Vagina (tissue), 2 donors: ENCODE measurements around the gene GIMD1. TPM values are rescaled to one million over a fixed set of nuclear protein-coding genes. Genes with fewer than 3 reads are reported as not detected.
A peak's percentile ranks its signal among the peaks of the same experiment; 100 is the strongest.

Source experiments
- DNase-seq, 2 donors: peaks; one replicate each; pipeline ENCODE4 v3.0.0-alpha.2; 2017; ENCODE audit errors: extremely low spot score in 2 of 2
- H3K27ac ChIP-seq: fragments of 200-600 bp; sonication (generic); one replicate; pipeline ENCODE4 v1.5.1; 2019
- H3K27me3 ChIP-seq: fragments of 200-600 bp; sonication (generic); one replicate; pipeline ENCODE4 v1.5.1; 2019
- H3K36me3 ChIP-seq, 2 donors: fragments of 200-600 bp; sonication (generic); one replicate each; pipeline ENCODE4 v1.5.1; 2017 to 2019
- H3K4me1 ChIP-seq: fragments of 200-600 bp; sonication (generic); one replicate; pipeline ENCODE4 v1.5.1; 2019
- H3K4me3 ChIP-seq, 2 donors: fragments of 200-600 bp; sonication (generic); 1 replicate in 1 of 2; 2 replicates in 1 of 2; pipeline ENCODE4 v1.5.1; 2016 to 2019
- H3K9me3 ChIP-seq: fragments of 200-600 bp; sonication (generic); one replicate; pipeline ENCODE4 v1.5.1; 2019
- POLR2A ChIP-seq, 2 donors: fragments of 450-650 bp; IDR thresholded peaks; one replicate each; pipeline ENCODE4 v1.6.1; 2017; ENCODE audit warnings: antibody characterized with exemption in 2 of 2, mild to moderate bottlenecking in 2 of 2, moderate library complexity in 2 of 2
- POLR2AphosphoS5 ChIP-seq, 2 donors: sonication (generic); formaldehyde crosslinking; IDR thresholded peaks; one replicate each; pipeline ENCODE4 v1.9.0; 2017; ENCODE audit warnings: antibody characterized with exemption in 2 of 2, mild to moderate bottlenecking in 2 of 2, low read depth in 1 of 2; ENCODE audit not compliant: insufficient read depth in 1 of 2
- intact Hi-C: fragments of 100-400 bp; cut with DNase I; formaldehyde crosslinking; loops from one replicate; pipeline ENCODE4 v1.15.1; 2023
- total RNA-seq: library from RNA; depleted of rRNA; stranded (reverse); fragments of >200 nt; gene quantifications from one replicate; pipeline ENCODE4 v1.2.3, GENCODE V29; 2016
- TF ChIP-seq, protein P1 (sequence below), 3 experiments: fragments of 450-650 bp in 2 of 3; fragments of 200-600 bp in 1 of 3; sonication (generic) in 1 of 3; IDR thresholded peaks; one replicate each; pipeline ENCODE4 v1.5.1; 2017 to 2019; ENCODE audit warnings: antibody characterized with exemption in 3 of 3, mild to moderate bottlenecking in 2 of 3, moderate library complexity in 2 of 3

Gene GIMD1
- total RNA-seq, 1 donor from 2014 or later = not detected

- no peak for DNase-seq
- Histone ChIP-seq H3K27ac (no peak overlapping the region), H3K4me1 (peaks cover 42% of the 10 kb centered on the region), H3K4me3 (no peak overlapping the region), H3K9me3 (no peaks in the 10 kb centered on the region), H3K27me3 (no peaks in the 10 kb centered on the region), H3K36me3 (peaks cover 0 to 6% of the 10 kb centered on the region in 2 donors)
- intact Hi-C loops = no loop called here
- TF ChIP-seq POLR2AphosphoS5 (IDR thresholded peaks at IDR 0.05; ENCODE audit: insufficient read depth in 1 of 2, low read depth in 1 of 2) (no peak), POLR2A (IDR thresholded peaks at IDR 0.05) (no peak)
- TF ChIP-seq, protein P1, sequence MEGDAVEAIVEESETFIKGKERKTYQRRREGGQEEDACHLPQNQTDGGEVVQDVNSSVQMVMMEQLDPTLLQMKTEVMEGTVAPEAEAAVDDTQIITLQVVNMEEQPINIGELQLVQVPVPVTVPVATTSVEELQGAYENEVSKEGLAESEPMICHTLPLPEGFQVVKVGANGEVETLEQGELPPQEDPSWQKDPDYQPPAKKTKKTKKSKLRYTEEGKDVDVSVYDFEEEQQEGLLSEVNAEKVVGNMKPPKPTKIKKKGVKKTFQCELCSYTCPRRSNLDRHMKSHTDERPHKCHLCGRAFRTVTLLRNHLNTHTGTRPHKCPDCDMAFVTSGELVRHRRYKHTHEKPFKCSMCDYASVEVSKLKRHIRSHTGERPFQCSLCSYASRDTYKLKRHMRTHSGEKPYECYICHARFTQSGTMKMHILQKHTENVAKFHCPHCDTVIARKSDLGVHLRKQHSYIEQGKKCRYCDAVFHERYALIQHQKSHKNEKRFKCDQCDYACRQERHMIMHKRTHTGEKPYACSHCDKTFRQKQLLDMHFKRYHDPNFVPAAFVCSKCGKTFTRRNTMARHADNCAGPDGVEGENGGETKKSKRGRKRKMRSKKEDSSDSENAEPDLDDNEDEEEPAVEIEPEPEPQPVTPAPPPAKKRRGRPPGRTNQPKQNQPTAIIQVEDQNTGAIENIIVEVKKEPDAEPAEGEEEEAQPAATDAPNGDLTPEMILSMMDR (IDR thresholded peaks at IDR 0.05) = no peak
Observed at GRCh38 chr4:106320235-106320634, 48.3 kb downstream of the GIMD1 start.

GRCh38 chr4:106318511-106318910 lies 50.1 kb downstream of the GIMD1 start:
- H3K4me3 ChIP-seq = no peak overlapping the region
- TF ChIP-seq POLR2A (IDR thresholded peaks at IDR 0.05) (no peak), POLR2AphosphoS5 (IDR thresholded peaks at IDR 0.05; ENCODE audit: insufficient read depth in 1 of 2, low read depth in 1 of 2) (no peak)
- TF ChIP-seq, protein P1 (IDR thresholded peaks at IDR 0.05) = no peak
- H3K27me3 ChIP-seq = no peaks in the 10 kb centered on the region
- peaks cover 0 to 4% of the 10 kb centered on the region in 2 donors for H3K36me3 ChIP-seq
- intact Hi-C loops = no loop called here
- no peak overlapping the region for H3K27ac ChIP-seq
- peaks cover 51% of the 10 kb centered on the region for H3K4me1 ChIP-seq
- DNase-seq = no peak
- H3K9me3 ChIP-seq = no peaks in the 10 kb centered on the region

- Histone ChIP-seq H3K4me1 (peaks cover 46% of the 10 kb centered on the region), H3K36me3 (peaks cover 0 to 4% of the 10 kb centered on the region in 2 donors), H3K4me3 (peak overlapping the region; percentile 73 to 95), H3K27me3 (no peaks in the 10 kb centered on the region), H3K9me3 (no peaks in the 10 kb centered on the region), H3K27ac (no peak overlapping the region)
- intact Hi-C loops = no loop called here
- TF ChIP-seq POLR2A (IDR thresholded peaks at IDR 0.05) (no peak), POLR2AphosphoS5 (IDR thresholded peaks at IDR 0.05; ENCODE audit: insufficient read depth in 1 of 2, low read depth in 1 of 2) (no peak)
- TF ChIP-seq, protein P1 (IDR thresholded peaks at IDR 0.05) = no peak
- no peak for DNase-seq
Observed at GRCh38 chr4:106317815-106318214, 50.8 kb downstream of the GIMD1 start.

- Histone ChIP-seq H3K27me3 (no peaks in the 10 kb centered on the region), H3K4me3 (peak overlapping the region; percentile 73 to 95), H3K4me1 (peaks cover 40% of the 10 kb centered on the region), H3K27ac (peak overlapping the region; percentile 92), H3K36me3 (peaks cover 0 to 4% of the 10 kb centered on the region in 2 donors), H3K9me3 (no peaks in the 10 kb centered on the region)
- TF ChIP-seq, protein P1 (IDR thresholded peaks at IDR 0.05) = no peak
- no peak for TF ChIP-seq POLR2AphosphoS5 (IDR thresholded peaks at IDR 0.05; ENCODE audit: insufficient read depth in 1 of 2, low read depth in 1 of 2)
- TF ChIP-seq POLR2A (IDR thresholded peaks at IDR 0.05) = no peak
- no peak for DNase-seq
- intact Hi-C loops = no loop called here
Observed at GRCh38 chr4:106316773-106317409, 51.7 kb downstream of the GIMD1 start.
